ENCODE measurements around the gene DRC3.

Gene DRC3

GRCh38 chr17:18064053-18064452 is 91.4 kb downstream of the DRC3 start:
- DNase-seq: no peak

- no peak for DNase-seq
Measured at GRCh38 chr17:18065546-18065945, 92.9 kb downstream of the DRC3 start.

All from NCI-H345 (cell line).